Neural cell (in vitro differentiated cells): ENCODE data around the gene PTPRN2.

Experiments
- CTCF ChIP-seq: fragments of 450-650 bp; IDR thresholded peaks from 2 replicates; pipeline ENCODE4 v1.5.1; 2014; ENCODE audit warnings: antibody characterized with exemption, mild to moderate bottlenecking, moderate library complexity; ENCODE audit not compliant: poor library complexity, severe bottlenecking
- EP300 ChIP-seq: fragments of 450-650 bp; conservative IDR thresholded peaks from 2 replicates; pipeline ENCODE4 v1.6.1; 2014; ENCODE audit warnings: antibody characterized with exemption, mild to moderate bottlenecking, moderate library complexity; ENCODE audit not compliant: poor library complexity, severe bottlenecking
- EZH2 ChIP-seq: fragments of 200-600, 300-800 bp; shearing (Covaris generic), sonication (generic); IDR thresholded peaks from 2 replicates; pipeline ENCODE4 v1.6.1; 2014; ENCODE audit warnings: antibody characterized with exemption, low read length, borderline replicate concordance, mild to moderate bottlenecking; ENCODE audit not compliant: insufficient read depth, poor library complexity, severe bottlenecking
- MXI1 ChIP-seq: fragments of 450-650 bp; conservative IDR thresholded peaks from 2 replicates; pipeline ENCODE4 v1.6.1; 2014; ENCODE audit warnings: antibody characterized with exemption, mild to moderate bottlenecking; ENCODE audit not compliant: poor library complexity, severe bottlenecking
- POLR2AphosphoS5 ChIP-seq: IDR thresholded peaks from 2 replicates; pipeline ENCODE4 v1.6.1; 2012
- REST ChIP-seq: IDR thresholded peaks from 2 replicates; pipeline ENCODE4 v1.6.1; 2012; ENCODE audit warnings: borderline replicate concordance
- SMC3 ChIP-seq: fragments of 450-650 bp; conservative IDR thresholded peaks from 2 replicates; pipeline ENCODE4 v1.6.1; 2014; ENCODE audit warnings: antibody characterized with exemption, mild to moderate bottlenecking, moderate library complexity; ENCODE audit not compliant: poor library complexity
- TAF1 ChIP-seq: IDR thresholded peaks from 2 replicates; pipeline ENCODE4 v1.6.1; 2012; ENCODE audit warnings: low read depth

- TF ChIP-seq CTCF (no peak), SMC3 (no peak), EZH2 (no peak), POLR2AphosphoS5 (no peak), EP300 (no peak), TAF1 (no peak), REST (no peak), MXI1 (no peak)
Measured at GRCh38 chr7:158239290-158239981, 348.2 kb downstream of the PTPRN2 start.
